H1 (cell line): ENCODE measurements around the gene CSHL1. TPM values are rescaled to one million over a fixed set of nuclear protein-coding genes. Genes with fewer than 3 reads are reported as not detected.

Experiments
- CTCF ChIA-PET: fragments of 300-600 bp; sonication (Branson Sonifier 250); formaldehyde crosslinking; loops from one replicate; lab custom pipeline; 2021; ENCODE audit not compliant: partially characterized antibody; lab: Charles Lee
- POLR2A ChIA-PET: fragments of 300-600 bp; sonication (Branson Sonifier 250); formaldehyde crosslinking; loops from one replicate; lab custom pipeline; 2021; ENCODE audit warnings: inconsistent platforms; ENCODE audit not compliant: partially characterized antibody; lab: Charles Lee
- DNase-seq, 2 experiments: peaks; one replicate each; pipeline versions ENCODE4 v3.0.0 to v3.0.0-alpha.2; 2010 to 2022; ENCODE audit warnings: low spot score in 2 of 2, low read depth in 1 of 2, mixed read lengths in 1 of 2
- FAIRE-seq: peaks from 2 replicates; lab custom pipeline; 2011; peaks lifted over from hg19 to GRCh38; lab: Jason Lieb, UNC
- H2AFZ ChIP-seq: 2 replicates; pipeline ENCODE4 v1.8.1; 2012; ENCODE audit warnings: low read length, inconsistent platforms
- H2AK5ac ChIP-seq: 2 replicates; pipeline ENCODE4 v1.6.1; 2013; ENCODE audit warnings: low read depth, low read length
- H2BK120ac ChIP-seq: replicated peaks from 2 replicates; pipeline ENCODE3; 2013; ENCODE audit warnings: low read depth, low read length, inconsistent platforms
- H2BK12ac ChIP-seq: 2 replicates; pipeline ENCODE4 v1.6.1; 2013; ENCODE audit warnings: low read depth, low read length
- H2BK15ac ChIP-seq: 2 replicates; pipeline ENCODE4 v1.6.1; 2013; ENCODE audit warnings: low read length
- H2BK20ac ChIP-seq: 2 replicates; pipeline ENCODE4 v1.6.1; 2013; ENCODE audit warnings: low read length
- H2BK5ac ChIP-seq: 2 replicates; pipeline ENCODE4 v1.6.1; 2013; ENCODE audit warnings: low read depth, low read length
- H3K14ac ChIP-seq: 2 replicates; pipeline ENCODE4 v1.6.1; 2013; ENCODE audit warnings: inconsistent platforms; ENCODE audit not compliant: insufficient read length
- H3K18ac ChIP-seq: 2 replicates; pipeline ENCODE4 v1.6.1; 2013; ENCODE audit warnings: low read length; ENCODE audit errors: extremely low read depth
- H3K23ac ChIP-seq: 2 replicates; pipeline ENCODE4 v1.6.1; 2013; ENCODE audit warnings: inconsistent platforms; ENCODE audit not compliant: insufficient read length
- H3K23me2 ChIP-seq: 2 replicates; pipeline ENCODE4 v1.6.1; 2013; ENCODE audit warnings: low read depth, low read length
- H3K27ac ChIP-seq: 2 replicates; pipeline ENCODE4 v1.6.1; 2011; ENCODE audit warnings: low read depth, low read length, inconsistent platforms
- H3K27me3 ChIP-seq, 4 experiments: replicated peaks in 1 of 4; 1 replicate in 1 of 4; 2 replicates in 3 of 4; pipeline versions ENCODE4 v1.6.1 to v1.8.1; 2011 to 2013; ENCODE audit warnings: low read length in 3 of 4, mild to moderate bottlenecking in 3 of 4, inconsistent platforms in 2 of 4, mixed read lengths in 2 of 4, moderate library complexity in 1 of 4; ENCODE audit not compliant: control insufficient read depth in 3 of 4, insufficient read depth in 3 of 4; ENCODE audit errors: extremely low read depth in 1 of 4
- H3K36me3 ChIP-seq, 4 experiments: 2 replicates each; pipeline versions ENCODE4 v1.6.1 to v1.8.1; 2011 to 2013; ENCODE audit warnings: mild to moderate bottlenecking in 4 of 4, low read length in 3 of 4, moderate library complexity in 2 of 4, control low read depth in 1 of 4, inconsistent platforms in 1 of 4; ENCODE audit not compliant: insufficient read depth in 4 of 4, control insufficient read depth in 2 of 4
- H3K4ac ChIP-seq: replicated peaks from 2 replicates; pipeline ENCODE3; 2013; ENCODE audit warnings: low read length, low read depth, mixed read lengths, inconsistent platforms; ENCODE audit not compliant: insufficient read length
- H3K4me1 ChIP-seq, 4 experiments: replicated peaks in 1 of 4; 1 replicate in 1 of 4; 2 replicates in 3 of 4; pipeline versions ENCODE4 v1.6.1 to v1.8.1; 2011 to 2013; ENCODE audit warnings: low read length in 3 of 4, inconsistent platforms in 2 of 4, mixed read lengths in 1 of 4; ENCODE audit not compliant: insufficient read depth in 4 of 4, control insufficient read depth in 3 of 4
- H3K4me2 ChIP-seq, 2 experiments: 2 replicates each; pipeline versions ENCODE4 v1.6.1 to v1.8.1; 2011 to 2013; ENCODE audit warnings: low read depth in 2 of 2, low read length in 2 of 2, control low read depth in 1 of 2, inconsistent platforms in 1 of 2, mild to moderate bottlenecking in 1 of 2; ENCODE audit not compliant: insufficient read depth in 1 of 2
- H3K4me3 ChIP-seq, 4 experiments: fragments of 200-600, 300-600 bp in 1 of 4; sonication (generic), shearing (Covaris generic), sonication (Bioruptor Twin) in 1 of 4; 2 replicates each; pipeline versions ENCODE4 v1.5.1 to v1.8.1; 2011 to 2016; ENCODE audit warnings: low read length in 4 of 4, low read depth in 3 of 4, control low read depth in 2 of 4, inconsistent platforms in 2 of 4, mild to moderate bottlenecking in 2 of 4, mixed read lengths in 1 of 4, moderate library complexity in 1 of 4; ENCODE audit not compliant: insufficient read depth in 2 of 4; ENCODE audit errors: extremely low read depth in 1 of 4
- H3K56ac ChIP-seq: replicated peaks from 2 replicates; pipeline ENCODE3; 2013; ENCODE audit warnings: low read depth, mild to moderate bottlenecking, mixed read lengths, low read length, inconsistent platforms; ENCODE audit not compliant: insufficient read length
- H3K79me1 ChIP-seq: 2 replicates; pipeline ENCODE4 v1.6.1; 2013; ENCODE audit warnings: low read depth, low read length, control low read depth
- H3K79me2 ChIP-seq, 2 experiments: 2 replicates each; pipeline versions ENCODE4 v1.6.1 to v1.8.1; 2012 to 2013; ENCODE audit warnings: low read length in 2 of 2, mild to moderate bottlenecking in 2 of 2, inconsistent platforms in 1 of 2; ENCODE audit not compliant: insufficient read depth in 2 of 2, control insufficient read depth in 1 of 2
- H3K9ac ChIP-seq, 4 experiments: replicated peaks in 1 of 4; 1 replicate in 1 of 4; 2 replicates in 3 of 4; pipeline versions ENCODE4 v1.6.1 to v1.8.1; 2011 to 2013; ENCODE audit warnings: low read depth in 3 of 4, low read length in 3 of 4, control low read depth in 2 of 4, mild to moderate bottlenecking in 2 of 4, moderate library complexity in 2 of 4, inconsistent platforms in 1 of 4; ENCODE audit errors: extremely low read depth in 1 of 4
- H3K9me3 ChIP-seq, 2 experiments: 2 replicates each; pipeline versions ENCODE4 v1.6.1 to v1.8.1; 2012 to 2013; ENCODE audit warnings: mild to moderate bottlenecking in 2 of 2, moderate library complexity in 2 of 2, control low read depth in 1 of 2, inconsistent platforms in 1 of 2, low read depth in 1 of 2, low read length in 1 of 2, mixed read lengths in 1 of 2; ENCODE audit not compliant: insufficient read depth in 2 of 2
- H4K20me1 ChIP-seq, 2 experiments: replicated peaks in 1 of 2; 2 replicates each; pipeline versions ENCODE3 to v1.8.1; 2011 to 2013; ENCODE audit warnings: inconsistent platforms in 2 of 2, low read length in 2 of 2, mild to moderate bottlenecking in 1 of 2; ENCODE audit not compliant: insufficient read depth in 2 of 2, control insufficient read depth in 1 of 2
- H4K5ac ChIP-seq: 2 replicates; pipeline ENCODE4 v1.6.1; 2013; ENCODE audit warnings: low read length, low read depth, mixed read lengths, inconsistent platforms; ENCODE audit not compliant: insufficient read length
- H4K8ac ChIP-seq: 2 replicates; pipeline ENCODE4 v1.8.0; 2013; ENCODE audit warnings: mild to moderate bottlenecking, moderate library complexity, low read length, inconsistent platforms; ENCODE audit not compliant: insufficient read depth; ENCODE audit errors: extremely low read depth
- H4K91ac ChIP-seq: replicated peaks from 2 replicates; pipeline ENCODE3; 2013; ENCODE audit warnings: low read length, mixed read lengths, inconsistent platforms; ENCODE audit not compliant: insufficient read length
- EGR1 ChIP-seq: IDR thresholded peaks from 2 replicates; pipeline ENCODE4 v1.6.1; 2011; ENCODE audit warnings: low read depth, low read length, borderline replicate concordance
- FOSL1 ChIP-seq: IDR thresholded peaks from 2 replicates; pipeline ENCODE4 v1.6.1; 2011; ENCODE audit warnings: mild to moderate bottlenecking, low read depth, low read length, moderate library complexity; ENCODE audit not compliant: insufficient read depth
- GABPA ChIP-seq: IDR thresholded peaks from 2 replicates; pipeline ENCODE4 v1.6.1; 2011; ENCODE audit warnings: mild to moderate bottlenecking, low read length, moderate library complexity, borderline replicate concordance; ENCODE audit not compliant: insufficient read depth
- GTF2F1 ChIP-seq: IDR thresholded peaks from 2 replicates; pipeline ENCODE4 v1.6.1; 2012; ENCODE audit warnings: low read depth, low read length, improper control_type of control experiment, borderline replicate concordance
- HDAC2 ChIP-seq, 2 experiments: fragments of 300-600 bp in 1 of 2; sonication (generic) in 1 of 2; IDR thresholded peaks; 2 replicates each; pipeline ENCODE4 v1.6.1; 2011 to 2012; ENCODE audit warnings: low read depth in 2 of 2, low read length in 2 of 2, mild to moderate bottlenecking in 2 of 2, moderate library complexity in 2 of 2, borderline replicate concordance in 1 of 2, inconsistent platforms in 1 of 2
- HDAC6 ChIP-seq: IDR thresholded peaks from one replicate; pipeline ENCODE4 v1.7.1; 2012; ENCODE audit warnings: low read depth, mild to moderate bottlenecking, inconsistent platforms, low read length, moderate library complexity
- JUND ChIP-seq: IDR thresholded peaks from 2 replicates; pipeline ENCODE4 v1.6.1; 2011; ENCODE audit warnings: mild to moderate bottlenecking, improper control_type of control experiment, low read length
- POLR2AphosphoS5 ChIP-seq: IDR thresholded peaks from 2 replicates; pipeline ENCODE4 v1.6.1; 2011; ENCODE audit warnings: low read depth, low read length
- RBBP5 ChIP-seq: IDR thresholded peaks from 2 replicates; pipeline ENCODE4 v1.7.1; 2012; ENCODE audit warnings: low read depth, mild to moderate bottlenecking, inconsistent platforms, low read length, moderate library complexity, borderline replicate concordance
- RFX5 ChIP-seq: IDR thresholded peaks from 2 replicates; pipeline ENCODE4 v1.6.1; 2011; ENCODE audit warnings: low read depth, low read length, improper control_type of control experiment, borderline replicate concordance
- TEAD4 ChIP-seq: IDR thresholded peaks from 2 replicates; pipeline ENCODE4 v1.6.1; 2012; ENCODE audit warnings: low read depth, low read length, inconsistent platforms, mixed read lengths
- WGBS, 2 experiments: shearing (Covaris generic) in 1 of 2; methylation state at CpG; one replicate each; pipeline versions ENCODE4 v1.1.6 to v1.1.7; 2013 to 2015; ENCODE audit warnings: low lambda C conversion rate in 2 of 2, mixed read lengths in 2 of 2, inconsistent platforms in 1 of 2, low coverage in 1 of 2, missing lambda C conversion rate in 1 of 2; ENCODE audit not compliant: insufficient replicate concordance in 2 of 2, insufficient coverage in 1 of 2, insufficient read length in 1 of 2; ENCODE audit errors: extremely low coverage in 1 of 2, missing lambda C conversion rate in 1 of 2; 5-methylcytosine and 5-hydroxymethylcytosine counted together
- polyA plus RNA-seq, 7 experiments: library from polyadenylated mRNA; depleted of rRNA in 3 of 7; stranded (reverse) in 5 of 7; unstranded in 2 of 7; fragments of >200 nt in 5 of 7; fragments of 200-250 nt in 2 of 7; gene quantifications; 1 replicate in 5 of 7; 2 replicates in 1 of 7; 4 replicates in 1 of 7; pipeline versions ENCODE4 v1.2.1 to v1.2.3, GENCODE V29; 2011 to 2013; ENCODE audit warnings: missing spikeins in 2 of 7, mixed read lengths in 2 of 7
- total RNA-seq: library from RNA; stranded (reverse); fragmentation: NEBNext Ultra II Directional; extraction: Animal tissue kit (Norgen Biotek cat#: 25700); gene quantifications from 2 replicates; pipeline ENCODE4 v1.2.1, GENCODE V29; 2021

CSHL1 gene
- total and polyA plus RNA-seq, 2 of the 8 experiments (the other 6 are each of a cell fraction or from before 2014, with no cell fraction given) = not detected

DNA sequence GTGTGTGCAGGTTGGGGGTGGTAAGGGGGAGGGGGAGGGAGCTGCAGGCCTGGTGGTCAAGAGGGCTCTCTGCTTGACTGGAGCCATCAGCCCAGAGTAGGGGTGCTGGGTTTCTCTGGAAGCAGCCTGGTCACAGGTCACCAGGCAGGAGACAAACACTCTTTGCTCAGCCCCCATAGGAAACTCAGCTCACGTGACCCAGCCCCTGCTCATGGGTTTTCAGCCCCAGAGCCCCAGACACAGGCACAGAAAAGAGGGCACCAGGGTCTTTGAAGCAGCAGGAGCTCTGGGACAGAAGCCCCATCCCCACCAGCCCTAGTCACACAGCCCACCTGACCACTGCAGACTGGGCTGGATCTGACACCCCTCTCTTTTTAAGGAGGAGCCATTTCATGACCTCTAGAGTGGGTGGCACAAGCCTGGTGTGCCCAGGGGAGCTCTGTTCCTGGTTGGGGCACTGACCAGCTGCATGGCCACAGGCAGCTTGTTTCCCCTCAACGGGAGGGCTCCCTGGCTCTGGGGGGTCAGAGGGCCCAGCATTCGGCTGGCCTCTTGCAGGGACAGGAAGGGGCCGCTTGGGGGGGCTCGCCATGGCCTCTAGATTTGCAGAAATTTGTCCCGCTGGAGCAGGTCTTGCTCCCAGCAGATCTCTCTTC lies 34.9 kb upstream of the CSHL1 start:
- WGBS, 2 experiments = 82% methylated on average over 6 of the region's 6 CpGs; no CpG with 5 or more reads in 1 of the 2 experiments
- POLR2A ChIA-PET = interaction anchor here (1.1 to 2.0 kb wide), 9 partner anchors 9 to 61 kb away, joined by 3 to 14 read pairs (median 5); partner anchors contain the start of genes CSHL1 and GH1

More for the DNA sequence above, 34.9 kb upstream of the CSHL1 start:
- Histone ChIP-seq H3K23ac (no peak overlapping the region), H3K4me2 (no peak overlapping the region), H3K79me2 (no peaks in the 10 kb centered on the region), H4K5ac (no peak overlapping the region), H2BK15ac (peak overlapping the region; percentile 61; the same call in 1 of the 2 replicates), H3K4me1 (peaks cover 0 to 8% (median 1%) of the 10 kb centered on the region in 4 experiments; a peak in 3 of 7 replicates), H4K8ac (no peak overlapping the region), H3K23me2 (no peaks in the 10 kb centered on the region), H3K4ac (no peak overlapping the region), H3K4me3 (no peak overlapping the region), H3K9me3 (no peaks in the 10 kb centered on the region), H3K18ac (no peak overlapping the region), H3K79me1 (no peaks in the 10 kb centered on the region), H2BK12ac (no peak overlapping the region), H2BK120ac (no peak overlapping the region), H3K36me3 (peaks cover 0 to 16% (median 1%) of the 10 kb centered on the region in 4 experiments; a peak in 4 of 8 replicates), H3K56ac (no peak overlapping the region), H2AFZ (no peak overlapping the region), H2BK5ac (no peak overlapping the region), H2AK5ac (no peak overlapping the region), H4K20me1 (peaks cover 0 to 2% of the 10 kb centered on the region in 2 experiments), H3K9ac (no peak overlapping the region), H3K14ac (no peak overlapping the region), H2BK20ac (no peak overlapping the region), H3K27me3 (no peaks in the 10 kb centered on the region), H3K27ac (no peak overlapping the region), H4K91ac (no peak overlapping the region)
- DNase-seq = no peak
- CTCF ChIA-PET = interaction anchor here (0.6 to 3.8 kb wide), 37 partner anchors 8 to 809 kb away, joined by 3 to 135 read pairs (median 8); partner anchors contain the start of genes CD79B, CSHL1, ERN1 and GH1
- TF ChIP-seq GTF2F1 (no peak), TEAD4 (no peak), RFX5 (no peak), FOSL1 (no peak), HDAC2 (IDR thresholded peaks at IDR 0.05; ENCODE audit: borderline replicate concordance in 1 of 2, low read depth in 2 of 2, low read length in 2 of 2) (no peak), JUND (no peak), EGR1 (no peak), HDAC6 (no peak), GABPA (no peak), RBBP5 (no peak), POLR2AphosphoS5 (no peak)
- FAIRE-seq = no peak
